HG03342 (cell line): ENCODE data around the gene NRN1L.

Experiments used
- ATAC-seq: cut with Tn5 transposase; IDR thresholded peaks from one replicate; pipeline ENCODE4 v1.9.1; 2021; ENCODE audit warnings: mild to moderate bottlenecking, moderate library complexity; ENCODE audit not compliant: unreplicated experiment

The NRN1L gene

GRCh38 chr16:67934306-67935100 lies 49.8 kb downstream of the NRN1L start:
- ATAC-seq: no peak

- ATAC-seq: no peak
These were observed 50.4 kb downstream of the NRN1L start for GRCh38 chr16:67935101-67935401.

- ATAC-seq: peak; percentile 90
These were observed 50.9 kb downstream of the NRN1L start for GRCh38 chr16:67935402-67936123.
